HG03342 (cell line): Measurements from ENCODE around the gene TADA2A.

ENCODE experiments used
- ATAC-seq: cut with Tn5 transposase; IDR thresholded peaks from one replicate; pipeline ENCODE4 v1.9.1; 2021; ENCODE audit warnings: mild to moderate bottlenecking, moderate library complexity; ENCODE audit not compliant: unreplicated experiment

TADA2A gene

GRCh38 chr17:37406635-37407461 lies at the start of gene TADA2A, which contains the start of gene ACACA:
TSS of gene TADA2A (plus strand) at chr17:37406886. CDS start at chr17:37411366, 4,480 bp downstream.
TSS of gene ACACA (minus strand) at chr17:37406836. CDS start at chr17:37406299, 537 bp downstream.
- ATAC-seq, result peak; percentile 80

GRCh38 chr17:37358098-37358829 lies 48.4 kb upstream of the TADA2A start:
- peak; percentile 20 for ATAC-seq

- peak; percentile 88 for ATAC-seq
Measured at GRCh38 chr17:37358830-37359681, 47.6 kb upstream of the TADA2A start.

GRCh38 chr17:37359682-37360188 lies 47.0 kb upstream of the TADA2A start:
- ATAC-seq, result no peak

GRCh38 chr17:37360632-37361031 lies 46.1 kb upstream of the TADA2A start:
- ATAC-seq, result no peak

GRCh38 chr17:37361543-37361942 lies 45.1 kb upstream of the TADA2A start:
- ATAC-seq, result no peak

GRCh38 chr17:37365589-37365988 lies 41.1 kb upstream of the TADA2A start:
- ATAC-seq, result no peak

GRCh38 chr17:37368577-37368976 lies 38.1 kb upstream of the TADA2A start:
- ATAC-seq, result no peak

GRCh38 chr17:37373530-37374159 lies 33.0 kb upstream of the TADA2A start:
- ATAC-seq, result no peak

GRCh38 chr17:37375706-37376105 lies 31.0 kb upstream of the TADA2A start, which contains the start of gene C17orf78:
TSS of gene C17orf78 (plus strand) at chr17:37375985. CDS start at chr17:37376093, 108 bp downstream.
- ATAC-seq, result no peak

GRCh38 chr17:37382056-37382455 lies 24.6 kb upstream of the TADA2A start:
- ATAC-seq, result no peak

- no peak for ATAC-seq
Measured at GRCh38 chr17:37384560-37385149, 22.0 kb upstream of the TADA2A start.

GRCh38 chr17:37385474-37385990 lies 21.2 kb upstream of the TADA2A start:
- ATAC-seq, result no peak

GRCh38 chr17:37386462-37386861 lies 20.2 kb upstream of the TADA2A start:
- ATAC-seq, result no peak

GRCh38 chr17:37388266-37388665 lies 18.4 kb upstream of the TADA2A start:
- ATAC-seq, result no peak

GRCh38 chr17:37389160-37389559 lies 17.5 kb upstream of the TADA2A start:
- ATAC-seq, result no peak

- no peak for ATAC-seq
Measured at GRCh38 chr17:37391146-37391545, 15.5 kb upstream of the TADA2A start.

GRCh38 chr17:37392024-37392590 lies 14.6 kb upstream of the TADA2A start:
- ATAC-seq, result no peak

- ATAC-seq, result no peak
Measured at GRCh38 chr17:37393352-37393751, 13.3 kb upstream of the TADA2A start.
